Mammary epithelial cell (primary cell): Measurements from ENCODE around the gene EPB42.

ENCODE experiments used
- EZH2 ChIP-seq: IDR thresholded peaks from 2 replicates; pipeline ENCODE4 v1.6.1; 2012; ENCODE audit warnings: low read length, inconsistent platforms, borderline replicate concordance
- TF ChIP-seq, protein P1 (sequence below), 2 donors: IDR thresholded peaks in 1 of 2; conservative IDR thresholded peaks in 1 of 2; 2 replicates each; pipeline ENCODE4 v1.5.1; 2011 to 2012; ENCODE audit warnings: inconsistent platforms in 2 of 2, low read length in 2 of 2, mild to moderate bottlenecking in 2 of 2, control low read depth in 1 of 2, low read depth in 1 of 2; ENCODE audit not compliant: insufficient read depth in 1 of 2; ENCODE audit errors: extremely low read depth in 1 of 2

- TF ChIP-seq, protein P1, sequence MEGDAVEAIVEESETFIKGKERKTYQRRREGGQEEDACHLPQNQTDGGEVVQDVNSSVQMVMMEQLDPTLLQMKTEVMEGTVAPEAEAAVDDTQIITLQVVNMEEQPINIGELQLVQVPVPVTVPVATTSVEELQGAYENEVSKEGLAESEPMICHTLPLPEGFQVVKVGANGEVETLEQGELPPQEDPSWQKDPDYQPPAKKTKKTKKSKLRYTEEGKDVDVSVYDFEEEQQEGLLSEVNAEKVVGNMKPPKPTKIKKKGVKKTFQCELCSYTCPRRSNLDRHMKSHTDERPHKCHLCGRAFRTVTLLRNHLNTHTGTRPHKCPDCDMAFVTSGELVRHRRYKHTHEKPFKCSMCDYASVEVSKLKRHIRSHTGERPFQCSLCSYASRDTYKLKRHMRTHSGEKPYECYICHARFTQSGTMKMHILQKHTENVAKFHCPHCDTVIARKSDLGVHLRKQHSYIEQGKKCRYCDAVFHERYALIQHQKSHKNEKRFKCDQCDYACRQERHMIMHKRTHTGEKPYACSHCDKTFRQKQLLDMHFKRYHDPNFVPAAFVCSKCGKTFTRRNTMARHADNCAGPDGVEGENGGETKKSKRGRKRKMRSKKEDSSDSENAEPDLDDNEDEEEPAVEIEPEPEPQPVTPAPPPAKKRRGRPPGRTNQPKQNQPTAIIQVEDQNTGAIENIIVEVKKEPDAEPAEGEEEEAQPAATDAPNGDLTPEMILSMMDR (conservative IDR thresholded peaks at IDR 0.05 in 1 of 2, IDR thresholded peaks at IDR 0.05 in 1 of 2; ENCODE audit: extremely low read depth in 1 of 2, insufficient read depth in 1 of 2, low read depth in 1 of 2, low read length in 2 of 2) = no peak
- TF ChIP-seq EZH2 = no peak
Observed at GRCh38 chr15:43196760-43197548, 23.9 kb downstream of the EPB42 start.
